K562 (cell line): ENCODE results near the gene SYNGR3.

Experiments used
- BCLAF1 ChIP-seq, 2 experiments: fragments of 450-650 bp in 1 of 2; IDR thresholded peaks; 2 replicates each; pipeline ENCODE4 v1.6.1; 2011 to 2017; ENCODE audit warnings: low read depth in 2 of 2, antibody characterized with exemption in 1 of 2, borderline replicate concordance in 1 of 2, low read length in 1 of 2, mild to moderate bottlenecking in 1 of 2, mixed read lengths in 1 of 2; ENCODE audit not compliant: control insufficient read depth in 1 of 2
- EP300 ChIP-seq: IDR thresholded peaks from 2 replicates; pipeline ENCODE4 v1.6.1; 2012; ENCODE audit warnings: low read length, improper control_type of control experiment
- ESRRB ChIP-seq: fragments of 250-450 bp; sonication (Bioruptor Pico); IDR thresholded peaks from 2 replicates; pipeline ENCODE4 v1.5.0; 2020; ENCODE audit warnings: mild to moderate bottlenecking, moderate library complexity, borderline replicate concordance
- KDM1A ChIP-seq, 2 experiments: fragments of 450-650 bp; IDR thresholded peaks; 2 replicates each; pipeline ENCODE4 v1.6.1; 2016; ENCODE audit warnings: mild to moderate bottlenecking in 2 of 2
- PCBP1 ChIP-seq: fragments of 200-400 bp; formaldehyde crosslinking; IDR thresholded peaks from 2 replicates; pipeline ENCODE4 v1.6.1; 2018; ENCODE audit warnings: mild to moderate bottlenecking, low read depth, low read length; ENCODE audit not compliant: poor library complexity, severe bottlenecking
- POLR2AphosphoS5 ChIP-seq: IDR thresholded peaks from 2 replicates; pipeline ENCODE4 v1.6.1; 2011; ENCODE audit warnings: mild to moderate bottlenecking, low read depth, low read length, moderate library complexity; ENCODE audit not compliant: control insufficient read depth, insufficient read depth
- RNF2 ChIP-seq: sonication (generic); IDR thresholded peaks from 2 replicates; pipeline ENCODE4 v1.6.1; 2016

- TF ChIP-seq POLR2AphosphoS5 (no peak), BCLAF1 (IDR thresholded peaks at IDR 0.05; ENCODE audit: borderline replicate concordance in 1 of 2, control insufficient read depth in 1 of 2, low read depth in 2 of 2, low read length in 1 of 2) (no peak), KDM1A (IDR thresholded peaks at IDR 0.05) (no peak), EP300 (no peak), RNF2 (no peak), ESRRB (CRISPR knock-in tag) (no peak), PCBP1 (no peak)
These were observed 4.0 kb downstream of the SYNGR3 start for GRCh38 chr16:1993731-1994131.
